H1 (cell line): ENCODE measurements around the gene FHDC1.

Source experiments
- CEBPB ChIP-seq: IDR thresholded peaks from 2 replicates; pipeline ENCODE4 v1.6.1; 2012; ENCODE audit warnings: low read depth, low read length
- EZH2 ChIP-seq: fragments of 200-600 bp; sonication (generic); IDR thresholded peaks from 2 replicates; pipeline ENCODE4 v1.7.1; 2012; ENCODE audit warnings: low read depth, mild to moderate bottlenecking, moderate library complexity, low read length, inconsistent platforms; ENCODE audit not compliant: severe bottlenecking
- HDAC2 ChIP-seq, 2 experiments: fragments of 300-600 bp in 1 of 2; sonication (generic) in 1 of 2; IDR thresholded peaks; 2 replicates each; pipeline ENCODE4 v1.6.1; 2011 to 2012; ENCODE audit warnings: low read depth in 2 of 2, low read length in 2 of 2, mild to moderate bottlenecking in 2 of 2, moderate library complexity in 2 of 2, borderline replicate concordance in 1 of 2, inconsistent platforms in 1 of 2
- POLR2A ChIP-seq, 2 experiments: IDR thresholded peaks; 1 replicate in 1 of 2; 2 replicates in 1 of 2; pipeline ENCODE4 v1.6.1; 2011; ENCODE audit warnings: low read depth in 2 of 2, low read length in 2 of 2, mild to moderate bottlenecking in 2 of 2; ENCODE audit errors: control extremely low read depth in 1 of 2
- RAD21 ChIP-seq, 2 experiments: IDR thresholded peaks in 1 of 2; conservative IDR thresholded peaks in 1 of 2; 2 replicates each; pipeline ENCODE4 v1.6.1; 2011; ENCODE audit warnings: low read depth in 2 of 2, low read length in 2 of 2, improper control_type of control experiment in 1 of 2, inconsistent platforms in 1 of 2, mild to moderate bottlenecking in 1 of 2, moderate library complexity in 1 of 2
- TF ChIP-seq, protein P1 (sequence below), 3 experiments: IDR thresholded peaks; 1 replicate in 2 of 3; 2 replicates in 1 of 3; pipeline versions ENCODE4 v1.5.1 to v1.6.1; 2011; ENCODE audit warnings: low read length in 3 of 3, mild to moderate bottlenecking in 3 of 3, inconsistent platforms in 2 of 3, low read depth in 1 of 3, moderate library complexity in 1 of 3; ENCODE audit not compliant: insufficient read depth in 1 of 3; ENCODE audit errors: control extremely low read depth in 1 of 3

GRCh38 chr4:153023692-153024394 lies 87.7 kb downstream of the FHDC1 start:
- TF ChIP-seq CEBPB (no peak), HDAC2 (IDR thresholded peaks at IDR 0.05; ENCODE audit: borderline replicate concordance in 1 of 2, low read depth in 2 of 2, low read length in 2 of 2) (no peak), RAD21 (IDR thresholded peaks at IDR 0.05 in 1 of 2, conservative IDR thresholded peaks at IDR 0.05 in 1 of 2; ENCODE audit: low read depth in 2 of 2, low read length in 2 of 2) (no peak), POLR2A (IDR thresholded peaks at IDR 0.05; ENCODE audit: control extremely low read depth in 1 of 2, low read depth in 2 of 2, low read length in 2 of 2) (no peak), EZH2 (no peak)
- TF ChIP-seq, protein P1, sequence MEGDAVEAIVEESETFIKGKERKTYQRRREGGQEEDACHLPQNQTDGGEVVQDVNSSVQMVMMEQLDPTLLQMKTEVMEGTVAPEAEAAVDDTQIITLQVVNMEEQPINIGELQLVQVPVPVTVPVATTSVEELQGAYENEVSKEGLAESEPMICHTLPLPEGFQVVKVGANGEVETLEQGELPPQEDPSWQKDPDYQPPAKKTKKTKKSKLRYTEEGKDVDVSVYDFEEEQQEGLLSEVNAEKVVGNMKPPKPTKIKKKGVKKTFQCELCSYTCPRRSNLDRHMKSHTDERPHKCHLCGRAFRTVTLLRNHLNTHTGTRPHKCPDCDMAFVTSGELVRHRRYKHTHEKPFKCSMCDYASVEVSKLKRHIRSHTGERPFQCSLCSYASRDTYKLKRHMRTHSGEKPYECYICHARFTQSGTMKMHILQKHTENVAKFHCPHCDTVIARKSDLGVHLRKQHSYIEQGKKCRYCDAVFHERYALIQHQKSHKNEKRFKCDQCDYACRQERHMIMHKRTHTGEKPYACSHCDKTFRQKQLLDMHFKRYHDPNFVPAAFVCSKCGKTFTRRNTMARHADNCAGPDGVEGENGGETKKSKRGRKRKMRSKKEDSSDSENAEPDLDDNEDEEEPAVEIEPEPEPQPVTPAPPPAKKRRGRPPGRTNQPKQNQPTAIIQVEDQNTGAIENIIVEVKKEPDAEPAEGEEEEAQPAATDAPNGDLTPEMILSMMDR (IDR thresholded peaks at IDR 0.05; ENCODE audit: control extremely low read depth in 1 of 3, insufficient read depth in 1 of 3, low read depth in 1 of 3, low read length in 3 of 3): no peak
